ENCODE results near the gene BCAS1. TPM values are rescaled to one million over a fixed set of nuclear protein-coding genes. Genes with fewer than 3 reads are reported as not detected.

The BCAS1 gene
- total RNA-seq, 4 donors from 2014 or later: 0.97 to 9.3 (median 4.4) TPM

DNA sequence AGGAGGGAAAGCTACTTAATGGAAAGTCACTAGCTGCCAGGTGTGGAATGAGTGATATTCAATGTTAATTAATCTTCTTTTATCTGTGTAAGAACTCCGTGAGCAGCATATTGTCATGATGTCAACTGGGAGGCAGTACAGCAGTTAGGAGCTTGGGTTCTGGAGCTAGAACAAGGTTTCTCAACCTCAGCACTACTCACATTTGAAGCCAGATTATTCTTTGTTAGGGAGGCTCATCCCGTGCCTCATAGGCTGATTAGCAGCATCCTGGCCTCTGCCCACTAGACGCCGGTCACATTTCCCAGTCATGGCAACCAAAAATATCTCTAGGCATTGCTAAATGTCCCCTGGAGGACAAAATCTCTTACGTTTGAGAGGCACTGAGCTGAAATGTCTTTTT is 41.2 kb downstream of the BCAS1 start:
- no peak for DNase-seq
- intact Hi-C loops (cut with DNase I): no loop called here
- 63 to 71% methylated on average over 5 of the region's 5 CpGs for WGBS, 2 donors
- Histone ChIP-seq H3K27ac (no peak overlapping the region), H3K36me3 (no peaks in the 10 kb centered on the region), H3K9me3 (no peaks in the 10 kb centered on the region), H3K4me3 (no peak overlapping the region), H3K4me1 (no peaks in the 10 kb centered on the region), H3K27me3 (peaks cover 0 to 16% (median 0%) of the 10 kb centered on the region in 4 donors)
- TF ChIP-seq POLR2A (IDR thresholded peaks at IDR 0.05) (no peak), CTCF (IDR thresholded peaks at IDR 0.05) (no peak)

- peaks cover 0 to 16% (median 0%) of the 10 kb centered on the region in 4 donors for H3K27me3 ChIP-seq
- H3K4me1 ChIP-seq: no peaks in the 10 kb centered on the region
- intact Hi-C loops (cut with DNase I): no loop called here
- H3K4me3 ChIP-seq: no peak overlapping the region
- DNase-seq: no peak
- no peak overlapping the region for H3K27ac ChIP-seq
- H3K9me3 ChIP-seq: no peaks in the 10 kb centered on the region
- no peaks in the 10 kb centered on the region for H3K36me3 ChIP-seq
- WGBS, 2 donors: 83 to 85% methylated on average over 15 to 19 of the region's 22 CpGs
- TF ChIP-seq POLR2A (IDR thresholded peaks at IDR 0.05): no peak
- TF ChIP-seq CTCF (IDR thresholded peaks at IDR 0.05): no peak
Measured at GRCh38 chr20:54028276-54029011, 42.0 kb downstream of the BCAS1 start.

DNA sequence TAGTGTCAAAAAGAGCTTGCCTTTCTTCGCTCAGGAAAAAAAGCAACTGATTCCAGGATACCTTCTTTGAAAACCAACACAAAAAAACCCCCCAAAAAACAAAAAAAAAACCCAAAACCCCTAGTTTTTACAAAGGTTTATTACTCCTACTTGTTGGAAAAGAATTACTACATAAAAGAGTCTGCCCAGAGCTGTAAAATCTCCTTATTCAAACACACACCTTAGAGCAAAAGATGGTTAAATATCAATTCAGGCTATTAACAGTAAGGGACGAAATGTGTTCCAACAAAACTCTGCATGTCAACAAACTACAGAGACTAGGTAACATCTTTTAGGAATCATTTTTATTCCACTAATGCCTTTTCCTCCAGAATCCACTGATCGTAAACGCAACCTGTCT is 42.7 kb downstream of the BCAS1 start:
- Histone ChIP-seq H3K27ac (no peak overlapping the region), H3K27me3 (peaks cover 0 to 16% (median 0%) of the 10 kb centered on the region in 4 donors), H3K4me1 (no peaks in the 10 kb centered on the region), H3K9me3 (no peaks in the 10 kb centered on the region), H3K4me3 (no peak overlapping the region), H3K36me3 (no peaks in the 10 kb centered on the region)
- no peak for TF ChIP-seq POLR2A (IDR thresholded peaks at IDR 0.05)
- no peak for TF ChIP-seq CTCF (IDR thresholded peaks at IDR 0.05)
- WGBS, 2 donors: 83 to 85% methylated on average over 4 of the region's 4 CpGs
- no peak for DNase-seq
- intact Hi-C loops (cut with DNase I): no loop called here

DNA sequence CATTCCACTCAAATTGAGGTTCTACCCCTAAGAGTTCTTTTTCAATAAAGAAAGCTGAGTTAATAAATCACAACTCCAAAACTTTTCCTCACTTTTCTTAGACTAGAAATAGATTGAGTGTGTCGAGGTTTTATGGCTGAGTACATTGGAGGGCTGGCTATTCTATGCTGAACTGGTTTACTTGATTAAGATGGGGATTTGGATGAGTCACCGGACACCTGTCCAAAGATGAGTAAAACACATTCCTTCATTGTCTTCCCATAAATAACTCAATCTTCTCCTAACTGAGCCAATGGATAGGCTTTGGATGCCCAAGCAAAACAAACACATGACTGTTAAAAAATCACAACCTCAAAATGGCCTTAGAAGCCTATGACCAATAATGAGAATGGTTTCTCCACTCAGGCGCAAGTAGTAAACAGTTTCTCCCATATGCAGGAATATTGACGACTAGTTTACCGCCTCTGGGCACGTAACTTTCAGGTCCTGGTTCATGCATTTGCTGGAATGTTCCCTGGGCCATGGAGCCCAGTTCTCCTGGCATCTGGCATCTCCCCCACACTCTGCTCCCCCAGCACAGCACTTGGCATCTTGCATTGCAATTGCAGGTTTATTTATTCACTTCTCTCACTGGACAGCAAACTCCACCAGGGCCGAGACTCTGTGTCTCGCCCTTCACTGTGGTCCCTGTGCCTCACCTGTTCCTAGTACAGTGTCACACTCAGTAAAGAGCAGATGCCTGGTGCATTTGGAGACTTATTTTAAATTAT is 43.9 kb downstream of the BCAS1 start:
- TF ChIP-seq POLR2A (IDR thresholded peaks at IDR 0.05) (no peak), CTCF (IDR thresholded peaks at IDR 0.05) (no peak)
- Histone ChIP-seq H3K27ac (no peak overlapping the region), H3K36me3 (no peaks in the 10 kb centered on the region), H3K4me1 (no peaks in the 10 kb centered on the region), H3K9me3 (no peaks in the 10 kb centered on the region), H3K4me3 (no peak overlapping the region), H3K27me3 (peaks cover 0 to 16% (median 0%) of the 10 kb centered on the region in 4 donors)
- DNase-seq: no peak
- 76 to 88% methylated on average over 7 to 8 of the region's 8 CpGs for WGBS, 2 donors
- intact Hi-C loops (cut with DNase I): no loop called here

DNA sequence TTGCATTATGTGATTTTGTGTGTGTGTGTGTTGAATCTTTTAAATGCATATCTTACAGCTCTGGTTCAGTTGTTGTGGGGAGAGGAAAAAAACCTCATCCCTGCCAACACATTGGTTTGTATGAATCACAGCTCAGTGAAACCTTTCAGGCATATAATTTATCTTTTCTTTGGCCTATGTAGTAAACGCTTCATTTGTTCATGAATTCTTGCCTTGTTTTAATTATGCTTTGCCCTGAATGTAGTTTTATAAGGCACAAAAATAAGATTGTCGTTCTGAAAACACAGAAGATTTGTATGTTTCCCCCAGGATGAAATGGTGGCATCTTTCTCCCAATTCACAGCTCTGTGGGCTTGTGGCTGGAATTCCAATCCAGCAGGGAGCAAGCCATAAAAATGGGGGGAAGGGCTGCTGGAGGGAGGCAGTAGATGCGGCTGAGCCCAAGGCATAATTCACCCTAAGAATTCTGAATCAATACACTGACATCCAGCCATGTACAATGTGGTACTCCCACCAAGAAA is 45.1 kb downstream of the BCAS1 start:
- no peaks in the 10 kb centered on the region for H3K9me3 ChIP-seq
- H3K27me3 ChIP-seq: peaks cover 0 to 16% (median 0%) of the 10 kb centered on the region in 4 donors
- no peak overlapping the region for H3K4me3 ChIP-seq
- H3K36me3 ChIP-seq: no peaks in the 10 kb centered on the region
- no peak for DNase-seq
- no peaks in the 10 kb centered on the region for H3K4me1 ChIP-seq
- no peak for TF ChIP-seq CTCF (IDR thresholded peaks at IDR 0.05)
- no peak for TF ChIP-seq POLR2A (IDR thresholded peaks at IDR 0.05)
- no peak overlapping the region for H3K27ac ChIP-seq
- intact Hi-C loops (cut with DNase I): no loop called here
- 39 to 43% methylated on average over 3 of the region's 3 CpGs for WGBS, 2 donors
